HepG2 (cell line): ENCODE measurements around the gene NCKIPSD. TPM values are rescaled to one million over a fixed set of nuclear protein-coding genes. Genes with fewer than 3 reads are reported as not detected.

Experiments
- ATF7-NPFF ChIP-seq: sonication (generic); formaldehyde crosslinking; IDR thresholded peaks from 2 replicates; pipeline ENCODE4 v1.8.1; 2023; ENCODE audit warnings: mild to moderate bottlenecking, low read depth, missing genetic modification reagents, moderate library complexity
- CBX2 ChIP-seq, 2 experiments: fragments of 200-600 bp in 1 of 2; sonication (generic); formaldehyde crosslinking in 1 of 2; IDR thresholded peaks; 2 replicates each; pipeline versions ENCODE4 v1.7.0 to v1.8.1; 2018 to 2022; ENCODE audit warnings: low read depth in 2 of 2, low read length in 1 of 2, mild to moderate bottlenecking in 1 of 2, missing genetic modification reagents in 1 of 2
- CBX5 ChIP-seq: sonication (generic); formaldehyde crosslinking; IDR thresholded peaks from 2 replicates; pipeline ENCODE4 v1.4.0; 2020; ENCODE audit warnings: missing genetic modification reagents, borderline replicate concordance
- EEA1 ChIP-seq: sonication (generic); formaldehyde crosslinking; IDR thresholded peaks from 2 replicates; pipeline ENCODE4 v1.5.1; 2020; ENCODE audit warnings: mild to moderate bottlenecking, missing genetic modification reagents, borderline replicate concordance
- FOXJ3 ChIP-seq: sonication (generic); formaldehyde crosslinking; IDR thresholded peaks from 2 replicates; pipeline ENCODE4 v1.4.0; 2020; ENCODE audit warnings: missing genetic modification reagents, mild to moderate bottlenecking, borderline replicate concordance
- GATAD1 ChIP-seq: IDR thresholded peaks from 2 replicates; pipeline ENCODE4 v1.6.1; 2016; ENCODE audit warnings: missing genetic modification reagents, missing compliant biosample characterization
- HOMEZ ChIP-seq: IDR thresholded peaks from 2 replicates; pipeline ENCODE4 v1.6.1; 2016; ENCODE audit warnings: low read depth
- KDM6A ChIP-seq: IDR thresholded peaks from 2 replicates; pipeline ENCODE4 v1.6.1; 2016; ENCODE audit warnings: low read depth
- MED13 ChIP-seq: sonication (generic); formaldehyde crosslinking; IDR thresholded peaks from 2 replicates; pipeline ENCODE4 v1.5.0; 2020; ENCODE audit warnings: missing genetic modification reagents
- MTERF4 ChIP-seq: sonication (generic); formaldehyde crosslinking; IDR thresholded peaks from 2 replicates; pipeline ENCODE4 v1.8.0; 2023; ENCODE audit warnings: mild to moderate bottlenecking, missing genetic modification reagents
- MTF1 ChIP-seq: sonication (generic); formaldehyde crosslinking; IDR thresholded peaks from 2 replicates; pipeline ENCODE4 v1.5.0; 2020; ENCODE audit warnings: missing genetic modification reagents
- ONECUT2 ChIP-seq: sonication (generic); formaldehyde crosslinking; IDR thresholded peaks from 2 replicates; pipeline ENCODE4 v1.4.0; 2020; ENCODE audit warnings: missing genetic modification reagents
- RELA ChIP-seq: sonication (generic); formaldehyde crosslinking; IDR thresholded peaks from 2 replicates; pipeline ENCODE4 v1.4.0; 2020; ENCODE audit warnings: missing genetic modification reagents
- SAFB2 ChIP-seq: sonication (generic); formaldehyde crosslinking; IDR thresholded peaks from 2 replicates; pipeline ENCODE4 v1.5.1; 2020; ENCODE audit warnings: missing genetic modification reagents, low read depth, mild to moderate bottlenecking, borderline replicate concordance
- SP5 ChIP-seq: IDR thresholded peaks from 2 replicates; pipeline ENCODE4 v1.6.1; 2016; ENCODE audit warnings: low read depth, borderline replicate concordance
- STAT5B ChIP-seq: sonication (generic); formaldehyde crosslinking; IDR thresholded peaks from 2 replicates; pipeline ENCODE4 v1.4.0; 2020; ENCODE audit warnings: missing genetic modification reagents
- TAF15 ChIP-seq: fragments of 200-400 bp; formaldehyde crosslinking; IDR thresholded peaks from one replicate; pipeline ENCODE4 v1.6.1; 2018; ENCODE audit warnings: mild to moderate bottlenecking, low read depth, low read length; ENCODE audit not compliant: poor library complexity, severe bottlenecking
- TFE3 ChIP-seq: IDR thresholded peaks from 2 replicates; pipeline ENCODE4 v1.6.1; 2016
- ZNF326 ChIP-seq: sonication (generic); formaldehyde crosslinking; IDR thresholded peaks from 2 replicates; pipeline ENCODE4 v1.4.0; 2020; ENCODE audit warnings: missing genetic modification reagents, borderline replicate concordance
- ZNF354B ChIP-seq: sonication (generic); formaldehyde crosslinking; IDR thresholded peaks from 2 replicates; pipeline ENCODE4 v1.8.0; 2022; ENCODE audit warnings: mild to moderate bottlenecking, missing genetic modification reagents
- ZNF362 ChIP-seq: sonication (generic); formaldehyde crosslinking; IDR thresholded peaks from 2 replicates; pipeline ENCODE4 v1.4.0; 2020; ENCODE audit warnings: missing genetic modification reagents, mild to moderate bottlenecking, borderline replicate concordance
- ZNF431 ChIP-seq: sonication (generic); formaldehyde crosslinking; IDR thresholded peaks from 2 replicates; pipeline ENCODE4 v1.9.0; 2022; ENCODE audit warnings: missing genetic modification reagents, low read depth, mild to moderate bottlenecking, borderline replicate concordance
- ZNF510 ChIP-seq: sonication (generic); formaldehyde crosslinking; IDR thresholded peaks from 2 replicates; pipeline ENCODE4 v1.4.0; 2020; ENCODE audit warnings: low read depth, mild to moderate bottlenecking, missing genetic modification reagents
- ZNF709 ChIP-seq: sonication (generic); formaldehyde crosslinking; IDR thresholded peaks from 2 replicates; pipeline ENCODE4 v1.5.0; 2020; ENCODE audit warnings: mild to moderate bottlenecking, missing genetic modification reagents
- ZNF747 ChIP-seq: sonication (generic); formaldehyde crosslinking; IDR thresholded peaks from 2 replicates; pipeline ENCODE4 v1.8.1; 2023; ENCODE audit warnings: missing genetic modification reagents, mild to moderate bottlenecking, borderline replicate concordance
- ZSCAN31 ChIP-seq: sonication (generic); formaldehyde crosslinking; IDR thresholded peaks from 2 replicates; pipeline ENCODE4 v1.5.0; 2020; ENCODE audit warnings: low read depth, mild to moderate bottlenecking, missing genetic modification reagents
- polyA plus RNA-seq, 8 experiments: library from polyadenylated mRNA; depleted of rRNA in 3 of 8; stranded (reverse) in 7 of 8; unstranded in 1 of 8; fragments of >200 nt; fragmentation: Illumina TruSeq in 4 of 8; extraction: Trizol in 4 of 8; gene quantifications; 2 replicates each; pipeline versions ENCODE4 v1.2.1 to v1.2.3, GENCODE V29; 2011 to 2016; ENCODE audit warnings: low read depth in 4 of 8, missing spikeins in 1 of 8, mixed read lengths in 1 of 8; ENCODE audit not compliant: insufficient read depth in 1 of 8
- total RNA-seq, 5 experiments: library from RNA; depleted of rRNA; stranded (reverse); fragments of >200 nt; fragmentation: Illumina TruSeq; extraction: Trizol; gene quantifications; 2 replicates each; pipeline ENCODE4 v1.2.3, GENCODE V29; 2016; ENCODE audit warnings: low read depth in 1 of 5

The NCKIPSD gene
- total and polyA plus RNA-seq, 2 of the 13 experiments (the other 11 are each of a cell fraction or from before 2014, with no cell fraction given), result 13.5 to 35.2 TPM

- no peak for TF ChIP-seq ZNF326
- peak; percentile 54 for TF ChIP-seq GATAD1
- no peak for TF ChIP-seq ZNF709 (CRISPR knock-in tag)
- no peak for TF ChIP-seq CBX2 (IDR thresholded peaks at IDR 0.05; ENCODE audit: low read depth, low read length)
- TF ChIP-seq CBX2 (CRISPR knock-in tag; IDR thresholded peaks at IDR 0.05; ENCODE audit: low read depth), result no peak
- TF ChIP-seq ZNF510, result no peak
- no peak for TF ChIP-seq CBX5 (CRISPR knock-in tag)
- TF ChIP-seq FOXJ3 (CRISPR knock-in tag), result peak; percentile 35; the same call in 1 of the 2 replicates
- no peak for TF ChIP-seq SAFB2 (CRISPR knock-in tag)
- TF ChIP-seq RELA (CRISPR knock-in tag), result no peak
- TF ChIP-seq ZNF431 (CRISPR knock-in tag), result peak; percentile 68; the same call in 1 of the 2 replicates
- peak; percentile 44 for TF ChIP-seq HOMEZ (CRISPR knock-in tag)
- no peak for TF ChIP-seq ONECUT2
- TF ChIP-seq TFE3 (CRISPR knock-in tag), result peak; percentile 95
- no peak for TF ChIP-seq ZSCAN31 (CRISPR knock-in tag)
- no peak; the same call in 1 of the 2 replicates for TF ChIP-seq ZNF747 (CRISPR knock-in tag)
- no peak for TF ChIP-seq MED13 (CRISPR knock-in tag)
- no peak for TF ChIP-seq MTERF4 (CRISPR knock-in tag)
- TF ChIP-seq STAT5B (CRISPR knock-in tag), result no peak
- no peak for TF ChIP-seq SP5 (CRISPR knock-in tag)
- no peak for TF ChIP-seq MTF1
- TF ChIP-seq ATF7-NPFF (CRISPR knock-in tag), result no peak
- no peak for TF ChIP-seq EEA1 (CRISPR knock-in tag)
- TF ChIP-seq ZNF362 (CRISPR knock-in tag), result no peak; the same call in 1 of the 2 replicates
- TF ChIP-seq ZNF354B (CRISPR knock-in tag), result no peak
- TF ChIP-seq TAF15, result no peak
- TF ChIP-seq KDM6A (CRISPR knock-in tag), result no peak
Measured at GRCh38 chr3:48623851-48624547, 61.7 kb downstream of the NCKIPSD start (continued).
